IMR-90 (cell line): ENCODE measurements around the gene TBATA.

Experiments used
- CEBPB ChIP-seq: IDR thresholded peaks from 2 replicates; pipeline ENCODE4 v1.6.1; 2012; ENCODE audit warnings: low read depth, low read length, improper control_type of control experiment
- CHD1 ChIP-seq: IDR thresholded peaks from 2 replicates; pipeline ENCODE4 v1.6.1; 2012; ENCODE audit warnings: low read depth, low read length, improper control_type of control experiment
- FOS ChIP-seq: fragments of 150-350 bp; IDR thresholded peaks from 2 replicates; pipeline ENCODE4 v1.6.1; 2016; ENCODE audit warnings: low read depth, low read length
- MAFK ChIP-seq: IDR thresholded peaks from 2 replicates; pipeline ENCODE4 v1.6.1; 2012; ENCODE audit warnings: low read depth, low read length, improper control_type of control experiment
- MAZ ChIP-seq: IDR thresholded peaks from 2 replicates; pipeline ENCODE4 v1.6.1; 2012; ENCODE audit warnings: low read depth, mild to moderate bottlenecking, low read length, improper control_type of control experiment, moderate library complexity, borderline replicate concordance
- MXI1 ChIP-seq: IDR thresholded peaks from 2 replicates; pipeline ENCODE4 v1.6.1; 2012; ENCODE audit warnings: low read depth, mild to moderate bottlenecking, low read length, moderate library complexity, borderline replicate concordance
- NFE2L2 ChIP-seq: fragments of 150-350 bp; IDR thresholded peaks from 2 replicates; pipeline ENCODE4 v1.6.1; 2016; ENCODE audit warnings: low read depth, mild to moderate bottlenecking, low read length
- POLR2A ChIP-seq: IDR thresholded peaks from 2 replicates; pipeline ENCODE4 v1.6.1; 2012; ENCODE audit warnings: mild to moderate bottlenecking, low read depth, low read length
- RAD21 ChIP-seq: IDR thresholded peaks from 2 replicates; pipeline ENCODE4 v1.6.1; 2012; ENCODE audit warnings: low read length, improper control_type of control experiment
- RCOR1 ChIP-seq: IDR thresholded peaks from 2 replicates; pipeline ENCODE4 v1.6.1; 2012; ENCODE audit warnings: mild to moderate bottlenecking, low read length, improper control_type of control experiment; ENCODE audit not compliant: insufficient replicate concordance
- RFX5 ChIP-seq: IDR thresholded peaks from 2 replicates; pipeline ENCODE4 v1.8.0; 2012; ENCODE audit warnings: low read depth, mild to moderate bottlenecking, low read length, moderate library complexity
- SMC3 ChIP-seq: fragments of 150-350 bp; IDR thresholded peaks from 2 replicates; pipeline ENCODE4 v1.6.1; 2016; ENCODE audit warnings: low read depth, mild to moderate bottlenecking, antibody characterized with exemption, low read length, moderate library complexity
- TF ChIP-seq, protein P1 (sequence below): fragments of 150-350 bp; IDR thresholded peaks from 2 replicates; pipeline ENCODE4 v1.6.1; 2017; ENCODE audit warnings: mild to moderate bottlenecking, antibody characterized with exemption, low read length, low read depth
- TF ChIP-seq, protein P2 (sequence below): conservative IDR thresholded peaks from 2 replicates; pipeline ENCODE4 v1.5.1; 2012; ENCODE audit warnings: mild to moderate bottlenecking, low read depth, low read length, improper control_type of control experiment

DNA sequence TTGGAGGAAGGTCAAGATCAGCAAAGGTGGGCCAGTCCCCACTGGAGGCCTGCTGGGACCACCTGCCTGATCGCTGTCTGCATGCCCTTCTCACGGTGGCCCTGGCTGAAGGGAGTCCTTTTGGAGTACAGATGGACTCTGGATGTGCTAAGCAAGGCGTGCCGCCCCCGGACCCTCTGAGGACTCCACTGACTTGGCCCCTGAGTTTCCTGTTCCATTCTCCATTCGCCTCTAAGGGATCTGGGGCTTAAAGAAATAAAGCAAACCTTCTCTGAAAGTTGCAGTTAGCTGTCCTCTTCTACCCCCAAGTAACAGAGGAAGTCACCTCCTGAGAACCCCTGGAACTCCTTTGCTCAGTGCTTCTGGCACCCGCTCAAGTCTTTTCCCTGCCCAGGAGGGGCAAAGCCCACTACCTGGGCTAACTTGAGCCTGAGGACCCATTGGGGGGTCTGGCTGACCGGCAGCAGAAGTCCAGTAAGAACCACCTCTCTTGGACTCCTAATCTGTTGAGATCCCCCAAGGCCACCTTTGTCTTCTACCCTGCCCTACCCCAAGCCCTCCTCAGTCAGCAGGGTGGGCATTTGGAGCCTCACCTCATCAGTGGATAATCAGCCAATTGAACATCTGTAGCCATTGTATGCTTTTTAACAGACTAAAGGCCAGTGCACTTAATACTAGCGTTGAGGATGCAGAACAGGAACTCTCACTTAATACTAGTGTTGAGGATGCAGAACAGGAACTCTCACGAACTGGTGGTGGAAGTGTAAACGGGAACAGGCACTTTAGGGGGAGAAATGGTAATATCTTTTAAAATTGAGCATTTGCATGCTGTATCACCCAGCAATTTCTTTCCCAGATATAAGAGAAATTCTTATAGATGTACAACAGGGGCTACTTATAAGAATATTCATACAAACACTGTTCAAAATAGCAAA is 2.2 kb downstream of the TBATA start:
- TF ChIP-seq MXI1 (no peak), POLR2A (no peak), CEBPB (no peak), RAD21 (no peak), MAFK (no peak), RCOR1 (no peak), SMC3 (no peak), CHD1 (no peak), RFX5 (no peak), MAZ (no peak), FOS (no peak), NFE2L2 (no peak)
- TF ChIP-seq, protein P1, sequence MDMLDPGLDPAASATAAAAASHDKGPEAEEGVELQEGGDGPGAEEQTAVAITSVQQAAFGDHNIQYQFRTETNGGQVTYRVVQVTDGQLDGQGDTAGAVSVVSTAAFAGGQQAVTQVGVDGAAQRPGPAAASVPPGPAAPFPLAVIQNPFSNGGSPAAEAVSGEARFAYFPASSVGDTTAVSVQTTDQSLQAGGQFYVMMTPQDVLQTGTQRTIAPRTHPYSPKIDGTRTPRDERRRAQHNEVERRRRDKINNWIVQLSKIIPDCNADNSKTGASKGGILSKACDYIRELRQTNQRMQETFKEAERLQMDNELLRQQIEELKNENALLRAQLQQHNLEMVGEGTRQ = no peak
- TF ChIP-seq, protein P2, sequence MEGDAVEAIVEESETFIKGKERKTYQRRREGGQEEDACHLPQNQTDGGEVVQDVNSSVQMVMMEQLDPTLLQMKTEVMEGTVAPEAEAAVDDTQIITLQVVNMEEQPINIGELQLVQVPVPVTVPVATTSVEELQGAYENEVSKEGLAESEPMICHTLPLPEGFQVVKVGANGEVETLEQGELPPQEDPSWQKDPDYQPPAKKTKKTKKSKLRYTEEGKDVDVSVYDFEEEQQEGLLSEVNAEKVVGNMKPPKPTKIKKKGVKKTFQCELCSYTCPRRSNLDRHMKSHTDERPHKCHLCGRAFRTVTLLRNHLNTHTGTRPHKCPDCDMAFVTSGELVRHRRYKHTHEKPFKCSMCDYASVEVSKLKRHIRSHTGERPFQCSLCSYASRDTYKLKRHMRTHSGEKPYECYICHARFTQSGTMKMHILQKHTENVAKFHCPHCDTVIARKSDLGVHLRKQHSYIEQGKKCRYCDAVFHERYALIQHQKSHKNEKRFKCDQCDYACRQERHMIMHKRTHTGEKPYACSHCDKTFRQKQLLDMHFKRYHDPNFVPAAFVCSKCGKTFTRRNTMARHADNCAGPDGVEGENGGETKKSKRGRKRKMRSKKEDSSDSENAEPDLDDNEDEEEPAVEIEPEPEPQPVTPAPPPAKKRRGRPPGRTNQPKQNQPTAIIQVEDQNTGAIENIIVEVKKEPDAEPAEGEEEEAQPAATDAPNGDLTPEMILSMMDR = no peak
